GM12892 (cell line): Measurements from ENCODE around the gene PRDX6.

Experiments used
- POLR2A ChIP-seq: IDR thresholded peaks from 2 replicates; pipeline ENCODE4 v1.6.1; 2011; ENCODE audit warnings: low read depth, low read length, control low read depth
- POLR2AphosphoS5 ChIP-seq: IDR thresholded peaks from 2 replicates; pipeline ENCODE4 v1.6.1; 2011; ENCODE audit warnings: low read depth, low read length, control low read depth
- TAF1 ChIP-seq: IDR thresholded peaks from 2 replicates; pipeline ENCODE4 v1.6.1; 2011; ENCODE audit warnings: low read depth, mild to moderate bottlenecking, control low read depth, low read length, borderline replicate concordance

- TF ChIP-seq POLR2AphosphoS5: no peak
- TF ChIP-seq POLR2A: no peak
- no peak for TF ChIP-seq TAF1
Measured at GRCh38 chr1:173507205-173507846, 30.2 kb downstream of the PRDX6 start.
